Vagina (tissue), 2 donors: ENCODE measurements around the gene MYDGF.

Experiments
- CTCF ChIP-seq, 3 experiments: fragments of 450-650 bp in 2 of 3; fragments of 200-600 bp in 1 of 3; sonication (generic) in 1 of 3; IDR thresholded peaks; one replicate each; pipeline ENCODE4 v1.5.1; 2017 to 2019; ENCODE audit warnings: antibody characterized with exemption in 3 of 3, mild to moderate bottlenecking in 2 of 3, moderate library complexity in 2 of 3
- POLR2A ChIP-seq, 2 donors: fragments of 450-650 bp; IDR thresholded peaks; one replicate each; pipeline ENCODE4 v1.6.1; 2017; ENCODE audit warnings: antibody characterized with exemption in 2 of 2, mild to moderate bottlenecking in 2 of 2, moderate library complexity in 2 of 2

GRCh38 chr19:4636151-4636717, 33.9 kb downstream of the MYDGF start:
- TF ChIP-seq CTCF (IDR thresholded peaks at IDR 0.05), result peak; percentile 50 to 92 (median 74)
- no peak for TF ChIP-seq POLR2A (IDR thresholded peaks at IDR 0.05)
